Choroid plexus epithelial cell (primary cell): Measurements from ENCODE around the gene GALK1.
A peak's percentile ranks its signal among the peaks of the same experiment; 100 is the strongest.
"Not testable (repeated sequence)": the region's sequence is repeated elsewhere in the genome, so short reads cannot be mapped to it uniquely, and the experiment has no call there.

Experiments used
- DNase-seq: peaks from one replicate; pipeline ENCODE4 v3.0.0-alpha.2; 2010; ENCODE audit warnings: low read depth
- H3K4me3 ChIP-seq: 2 replicates; pipeline ENCODE4 v1.5.1; 2011; ENCODE audit warnings: low read depth, mild to moderate bottlenecking, control low read depth, low read length, moderate library complexity
- TF ChIP-seq, protein P1 (sequence below): conservative IDR thresholded peaks from 2 replicates; pipeline ENCODE4 v1.5.1; 2011; ENCODE audit warnings: low read depth, mild to moderate bottlenecking, control low read depth, inconsistent platforms, low read length, moderate library complexity

The GALK1 gene

DNA sequence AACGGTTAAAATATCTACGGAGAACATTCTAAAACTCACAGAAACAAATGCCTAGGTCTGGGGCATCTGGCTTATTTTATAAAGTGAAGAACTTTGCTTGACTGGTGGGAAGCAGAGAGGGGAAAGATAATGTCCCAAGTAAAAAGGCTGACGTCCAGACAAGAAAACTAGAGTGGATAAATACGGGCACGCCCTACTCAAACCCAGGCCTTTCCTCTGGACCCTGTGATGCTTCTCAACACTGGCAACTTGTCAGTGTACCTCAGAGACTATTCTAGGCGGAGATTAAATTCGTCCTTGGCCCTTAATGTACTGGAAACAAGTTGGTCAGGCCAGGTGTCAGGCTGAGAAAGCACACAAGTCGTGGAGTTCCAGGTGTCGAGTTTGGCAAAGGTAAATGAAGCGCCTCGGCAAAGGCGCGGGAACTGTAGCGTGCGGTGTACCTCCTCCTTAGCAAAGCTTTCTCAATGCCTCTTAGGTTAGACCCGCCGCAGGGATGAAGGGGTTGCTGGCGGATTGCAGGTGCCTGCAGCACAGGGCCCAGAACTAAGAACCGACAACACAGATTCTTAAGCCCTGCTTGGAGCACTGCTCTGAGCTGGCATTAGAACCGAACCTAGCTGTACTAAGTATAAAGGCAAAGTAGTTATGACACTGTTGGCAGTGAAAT lies 18.9 kb upstream of the GALK1 start:
- TF ChIP-seq, protein P1, sequence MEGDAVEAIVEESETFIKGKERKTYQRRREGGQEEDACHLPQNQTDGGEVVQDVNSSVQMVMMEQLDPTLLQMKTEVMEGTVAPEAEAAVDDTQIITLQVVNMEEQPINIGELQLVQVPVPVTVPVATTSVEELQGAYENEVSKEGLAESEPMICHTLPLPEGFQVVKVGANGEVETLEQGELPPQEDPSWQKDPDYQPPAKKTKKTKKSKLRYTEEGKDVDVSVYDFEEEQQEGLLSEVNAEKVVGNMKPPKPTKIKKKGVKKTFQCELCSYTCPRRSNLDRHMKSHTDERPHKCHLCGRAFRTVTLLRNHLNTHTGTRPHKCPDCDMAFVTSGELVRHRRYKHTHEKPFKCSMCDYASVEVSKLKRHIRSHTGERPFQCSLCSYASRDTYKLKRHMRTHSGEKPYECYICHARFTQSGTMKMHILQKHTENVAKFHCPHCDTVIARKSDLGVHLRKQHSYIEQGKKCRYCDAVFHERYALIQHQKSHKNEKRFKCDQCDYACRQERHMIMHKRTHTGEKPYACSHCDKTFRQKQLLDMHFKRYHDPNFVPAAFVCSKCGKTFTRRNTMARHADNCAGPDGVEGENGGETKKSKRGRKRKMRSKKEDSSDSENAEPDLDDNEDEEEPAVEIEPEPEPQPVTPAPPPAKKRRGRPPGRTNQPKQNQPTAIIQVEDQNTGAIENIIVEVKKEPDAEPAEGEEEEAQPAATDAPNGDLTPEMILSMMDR: no peak
- H3K4me3 ChIP-seq: peak overlapping the region; percentile 50
- DNase-seq: no peak

DNA sequence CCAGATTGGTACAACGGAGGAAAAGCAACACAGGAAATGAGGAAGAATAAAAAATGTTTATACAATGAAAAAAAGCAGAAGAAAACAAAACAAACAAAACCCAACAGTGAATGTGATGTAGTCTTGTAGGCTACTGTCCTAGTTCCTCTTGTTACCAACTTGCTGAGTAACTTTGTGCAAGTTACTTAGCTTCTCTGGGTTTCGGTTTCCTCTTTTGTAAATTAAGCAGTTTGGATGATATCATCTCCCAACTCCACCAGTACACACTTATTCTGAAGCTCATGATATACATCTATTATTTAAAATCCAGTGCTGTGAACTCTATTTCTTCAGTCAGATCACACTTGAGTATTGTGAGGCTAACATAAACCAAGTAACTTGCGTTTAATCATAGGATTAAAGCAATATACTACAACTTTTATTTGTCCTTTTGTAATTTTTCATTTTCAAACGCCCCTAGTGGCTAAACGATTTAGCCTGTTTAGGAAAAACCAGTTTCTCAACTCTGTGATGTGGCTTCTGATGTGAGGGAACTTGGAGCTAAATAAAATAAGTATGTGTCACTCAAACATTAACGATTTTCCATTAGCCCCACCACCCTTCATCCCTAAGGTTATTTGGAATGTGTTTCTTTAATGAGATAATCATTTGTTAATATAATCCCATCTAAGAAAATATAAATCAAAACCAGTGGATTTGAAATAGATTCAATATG lies 18.2 kb upstream of the GALK1 start:
- H3K4me3 ChIP-seq: peak overlapping the region; percentile 26
- TF ChIP-seq, protein P1: peak; percentile 69
- peak; percentile 79 for DNase-seq

DNA sequence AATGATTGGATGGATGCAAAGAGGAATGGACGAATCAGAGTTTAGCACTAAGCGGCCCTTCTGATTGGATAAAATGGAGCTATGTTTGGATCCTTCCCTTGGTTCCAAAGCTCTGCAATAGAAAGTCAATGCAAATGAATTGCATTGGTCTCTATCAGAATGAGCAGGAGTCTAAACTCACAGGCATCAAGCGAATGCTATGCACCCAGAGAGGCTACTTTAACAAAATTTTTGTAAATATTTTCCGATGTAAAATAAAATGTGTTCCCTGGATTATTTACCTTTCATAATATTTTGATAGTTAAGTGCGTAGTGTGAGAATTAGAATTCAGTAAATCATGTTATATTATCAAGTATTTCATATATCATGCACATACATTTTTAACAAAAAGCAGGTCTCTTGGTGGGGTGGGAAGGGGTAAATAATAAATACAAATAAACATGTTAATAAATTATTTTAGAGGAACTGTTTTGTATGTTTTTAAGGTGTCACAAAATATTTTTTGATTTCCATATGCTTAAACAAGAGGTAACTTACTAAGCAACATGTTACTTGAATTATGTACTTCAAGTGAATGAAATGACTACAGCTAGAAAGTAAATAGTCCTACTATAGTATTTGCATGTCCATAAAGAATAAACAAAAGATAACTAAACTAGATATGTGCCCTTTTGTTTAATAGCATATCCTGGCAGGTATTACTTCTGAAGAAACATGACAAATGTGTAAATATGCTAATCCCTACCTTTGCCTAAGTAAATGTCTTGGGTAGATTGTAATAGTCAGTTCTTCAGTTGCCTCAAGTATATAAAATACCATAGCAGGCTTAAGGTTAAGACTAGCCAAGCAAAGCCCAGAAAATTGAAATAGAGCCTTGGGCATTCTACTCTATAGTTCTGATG lies 15.2 kb upstream of the GALK1 start:
- no peak overlapping the region for H3K4me3 ChIP-seq
- DNase-seq: no peak
- TF ChIP-seq, protein P1: no peak

DNA sequence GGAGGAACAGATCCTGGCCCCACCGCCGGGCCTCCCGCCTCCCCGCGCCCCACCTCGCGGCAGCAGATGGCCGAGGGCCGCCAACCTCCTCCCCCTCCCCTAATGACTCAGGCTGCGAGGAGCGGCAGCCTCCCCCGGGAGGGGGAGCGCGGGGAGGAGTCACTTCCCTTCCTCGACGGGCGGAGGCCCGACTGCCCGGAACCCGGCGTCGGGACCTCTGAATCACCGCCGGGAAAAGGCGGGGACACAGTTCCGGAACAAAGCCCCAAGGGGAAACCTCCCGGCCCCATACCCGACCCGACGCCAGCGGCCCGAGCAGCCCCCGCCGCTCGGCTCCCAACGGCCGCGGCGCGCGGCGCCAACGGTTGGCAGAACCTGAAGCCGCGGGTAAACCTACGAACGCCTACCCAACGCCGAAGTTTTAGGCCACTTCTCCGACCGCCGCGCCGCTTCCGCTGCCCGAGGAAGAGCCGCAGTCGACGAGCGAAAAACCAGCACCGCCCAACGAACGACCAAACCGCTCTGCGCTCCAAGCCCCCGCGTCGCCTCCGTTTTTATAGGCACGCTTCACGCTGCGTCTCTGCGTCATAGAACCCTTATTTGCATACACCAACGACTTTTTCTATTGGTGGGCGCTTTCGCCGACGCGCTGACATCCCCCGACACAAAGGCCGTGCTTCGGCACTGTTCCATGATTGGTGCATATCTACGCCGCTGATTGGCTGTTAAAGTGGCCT lies 14.4 kb upstream of the GALK1 start:
- H3K4me3 ChIP-seq: peak overlapping the region; percentile 85
- TF ChIP-seq, protein P1: no peak
- peak; percentile 100 for DNase-seq

DNA sequence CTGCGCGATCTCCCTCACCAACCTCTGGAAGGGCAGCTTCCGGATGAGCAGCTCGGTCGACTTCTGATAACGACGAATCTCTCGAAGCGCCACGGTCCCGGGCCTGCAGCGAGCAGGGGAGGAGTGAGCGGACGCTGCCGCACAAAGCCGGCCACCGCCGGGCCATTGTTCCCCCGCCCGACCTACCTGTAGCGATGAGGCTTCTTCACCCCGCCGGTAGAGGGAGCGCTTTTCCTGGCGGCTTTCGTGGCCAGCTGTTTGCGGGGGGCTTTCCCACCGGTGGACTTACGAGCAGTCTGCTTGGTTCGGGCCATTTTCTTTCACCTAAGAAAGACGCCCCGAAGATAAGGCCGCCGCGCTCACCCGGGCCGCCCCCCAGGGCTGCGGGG lies 13.9 kb upstream of the GALK1 start:
- peak overlapping the region; percentile 85 for H3K4me3 ChIP-seq
- no peak for DNase-seq
- TF ChIP-seq, protein P1: peak; percentile 65

DNA sequence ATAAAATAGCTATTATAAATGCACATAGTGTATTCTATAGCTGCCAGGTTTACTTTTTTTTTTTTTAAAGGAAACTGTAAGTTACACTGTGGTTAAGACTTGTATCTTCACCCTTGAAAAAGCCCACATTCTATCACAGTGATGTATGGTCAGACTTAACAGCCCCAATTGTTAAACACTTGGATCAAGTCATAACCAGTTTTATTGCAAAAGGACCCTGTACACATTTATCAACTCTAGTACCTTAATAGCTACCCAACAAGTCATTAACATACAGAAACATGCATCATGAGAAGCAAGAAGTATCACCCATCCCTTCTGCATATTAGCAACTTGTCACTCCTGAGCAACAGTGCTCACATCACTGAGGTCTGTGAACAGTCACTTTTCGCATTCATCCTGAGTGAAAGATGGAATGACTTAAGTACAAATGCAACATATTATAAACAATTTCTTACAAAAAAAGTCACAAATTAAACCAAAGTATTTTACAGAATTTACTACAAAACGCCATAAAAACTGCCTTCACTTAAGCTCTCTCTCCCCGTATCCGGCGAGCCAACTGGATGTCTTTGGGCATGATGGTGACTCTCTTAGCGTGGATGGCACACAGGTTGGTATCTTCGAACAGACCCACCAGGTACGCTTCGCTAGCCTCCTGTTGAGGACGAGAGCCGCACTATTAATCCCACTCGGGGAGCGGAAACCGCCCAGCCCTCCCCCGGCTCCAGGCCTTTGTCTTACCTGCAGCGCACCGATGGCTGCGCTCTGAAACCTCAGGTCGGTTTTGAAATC lies 13.3 kb upstream of the GALK1 start:
- H3K4me3 ChIP-seq: peak overlapping the region; percentile 85
- DNase-seq: not testable (repeated sequence)
